ENCODE data around the gene IPO4. TPM values are rescaled to one million over a fixed set of nuclear protein-coding genes. Genes with fewer than 3 reads are reported as not detected.

Gene IPO4
- total RNA-seq, 4 donors from 2014 or later: 32.9 to 55.1 (median 40.4) TPM

DNA sequence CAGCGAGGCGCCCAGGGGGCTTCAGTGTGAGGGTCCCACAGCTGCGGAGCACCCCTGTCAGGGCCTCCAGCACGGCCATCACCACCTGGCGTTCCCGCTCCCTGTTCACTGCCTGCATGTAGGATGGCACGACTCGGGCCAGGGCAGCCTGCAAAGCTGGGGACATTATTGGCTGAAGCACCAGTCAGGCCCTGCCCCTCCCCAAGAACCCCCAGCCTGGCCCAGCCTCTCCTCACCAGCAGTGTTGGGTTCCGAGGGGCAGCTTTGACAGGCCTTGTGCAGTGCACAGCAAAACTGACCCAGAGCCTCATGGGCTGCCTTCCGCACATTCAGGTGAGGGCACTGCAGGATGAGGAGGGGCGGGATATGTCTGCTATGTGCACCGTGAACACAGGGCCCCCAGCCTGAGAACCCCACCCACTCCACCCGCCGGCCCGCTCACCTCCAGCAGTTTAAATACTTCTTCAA is 5.6 kb downstream of the IPO4 start:
- Histone ChIP-seq H3K9me3 (no peaks in the 10 kb centered on the region), H3K27ac (no peak overlapping the region), H3K4me1 (peaks cover 0 to 23% (median 19%) of the 10 kb centered on the region in 3 donors), H3K36me3 (peaks cover 48 to 94% (median 49%) of the 10 kb centered on the region in 3 donors), H3K4me3 (no peak overlapping the region), H3K27me3 (no peaks in the 10 kb centered on the region)
- WGBS, 2 donors: 81% methylated on average over 5 of the region's 15 CpGs; no CpG with 5 or more reads in 1 of the 2 donors
- intact Hi-C loops (cut with DNase I): no loop called here
- no peak for DNase-seq
- TF ChIP-seq, protein P1, sequence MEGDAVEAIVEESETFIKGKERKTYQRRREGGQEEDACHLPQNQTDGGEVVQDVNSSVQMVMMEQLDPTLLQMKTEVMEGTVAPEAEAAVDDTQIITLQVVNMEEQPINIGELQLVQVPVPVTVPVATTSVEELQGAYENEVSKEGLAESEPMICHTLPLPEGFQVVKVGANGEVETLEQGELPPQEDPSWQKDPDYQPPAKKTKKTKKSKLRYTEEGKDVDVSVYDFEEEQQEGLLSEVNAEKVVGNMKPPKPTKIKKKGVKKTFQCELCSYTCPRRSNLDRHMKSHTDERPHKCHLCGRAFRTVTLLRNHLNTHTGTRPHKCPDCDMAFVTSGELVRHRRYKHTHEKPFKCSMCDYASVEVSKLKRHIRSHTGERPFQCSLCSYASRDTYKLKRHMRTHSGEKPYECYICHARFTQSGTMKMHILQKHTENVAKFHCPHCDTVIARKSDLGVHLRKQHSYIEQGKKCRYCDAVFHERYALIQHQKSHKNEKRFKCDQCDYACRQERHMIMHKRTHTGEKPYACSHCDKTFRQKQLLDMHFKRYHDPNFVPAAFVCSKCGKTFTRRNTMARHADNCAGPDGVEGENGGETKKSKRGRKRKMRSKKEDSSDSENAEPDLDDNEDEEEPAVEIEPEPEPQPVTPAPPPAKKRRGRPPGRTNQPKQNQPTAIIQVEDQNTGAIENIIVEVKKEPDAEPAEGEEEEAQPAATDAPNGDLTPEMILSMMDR (IDR thresholded peaks at IDR 0.05): no peak
- no peak for TF ChIP-seq POLR2A (IDR thresholded peaks at IDR 0.05)

DNA sequence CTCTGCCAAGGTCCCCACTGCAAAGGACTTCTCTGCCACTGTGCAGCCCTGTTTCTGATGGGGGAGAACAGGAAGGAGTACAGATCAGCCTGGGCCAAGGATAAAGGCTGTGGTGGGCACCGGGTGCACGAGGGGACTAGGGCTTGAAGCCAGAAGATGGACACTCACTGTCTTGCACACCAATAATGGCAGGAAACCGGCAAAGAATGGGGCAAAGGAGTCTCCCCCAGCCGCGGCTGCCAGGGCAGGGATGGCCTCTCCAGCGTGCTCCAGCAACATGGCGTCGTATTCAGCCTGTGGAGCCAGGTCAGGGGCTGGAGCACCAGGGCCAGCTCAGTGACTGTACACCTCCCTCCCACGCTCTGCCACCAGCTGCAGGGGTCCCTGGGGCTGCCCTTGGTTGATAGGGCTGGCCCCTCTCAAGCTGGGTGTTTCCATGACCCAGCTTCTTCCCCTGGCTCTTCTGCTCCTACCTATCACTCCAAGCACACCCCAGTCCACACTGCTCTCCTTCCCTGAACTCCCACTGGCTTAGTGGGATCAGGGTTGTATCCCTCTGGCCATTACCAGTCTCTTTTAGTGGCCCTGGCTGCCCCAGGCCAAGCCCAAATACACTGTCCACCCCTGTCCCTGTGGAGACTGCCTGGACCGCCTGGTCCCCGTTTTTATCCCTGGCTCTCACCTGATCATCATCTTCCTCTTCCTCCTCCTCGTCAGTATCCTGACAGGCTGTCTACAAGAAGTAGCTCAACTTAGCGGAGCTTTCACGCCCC is 6.3 kb downstream of the IPO4 start:
- H3K36me3 ChIP-seq: peaks cover 48 to 100% (median 51%) of the 10 kb centered on the region in 3 donors
- intact Hi-C loops (cut with DNase I): no loop called here
- DNase-seq: no peak
- TF ChIP-seq POLR2A (IDR thresholded peaks at IDR 0.05): no peak
- TF ChIP-seq, protein P1 (IDR thresholded peaks at IDR 0.05): no peak
- no peaks in the 10 kb centered on the region for H3K27me3 ChIP-seq
- no peak overlapping the region for H3K4me3 ChIP-seq
- peaks cover 0 to 16% (median 12%) of the 10 kb centered on the region in 3 donors for H3K4me1 ChIP-seq
- H3K9me3 ChIP-seq: no peaks in the 10 kb centered on the region
- no peak overlapping the region for H3K27ac ChIP-seq
- 81 to 83% methylated on average over 9 to 11 of the region's 14 CpGs for WGBS, 2 donors

DNA sequence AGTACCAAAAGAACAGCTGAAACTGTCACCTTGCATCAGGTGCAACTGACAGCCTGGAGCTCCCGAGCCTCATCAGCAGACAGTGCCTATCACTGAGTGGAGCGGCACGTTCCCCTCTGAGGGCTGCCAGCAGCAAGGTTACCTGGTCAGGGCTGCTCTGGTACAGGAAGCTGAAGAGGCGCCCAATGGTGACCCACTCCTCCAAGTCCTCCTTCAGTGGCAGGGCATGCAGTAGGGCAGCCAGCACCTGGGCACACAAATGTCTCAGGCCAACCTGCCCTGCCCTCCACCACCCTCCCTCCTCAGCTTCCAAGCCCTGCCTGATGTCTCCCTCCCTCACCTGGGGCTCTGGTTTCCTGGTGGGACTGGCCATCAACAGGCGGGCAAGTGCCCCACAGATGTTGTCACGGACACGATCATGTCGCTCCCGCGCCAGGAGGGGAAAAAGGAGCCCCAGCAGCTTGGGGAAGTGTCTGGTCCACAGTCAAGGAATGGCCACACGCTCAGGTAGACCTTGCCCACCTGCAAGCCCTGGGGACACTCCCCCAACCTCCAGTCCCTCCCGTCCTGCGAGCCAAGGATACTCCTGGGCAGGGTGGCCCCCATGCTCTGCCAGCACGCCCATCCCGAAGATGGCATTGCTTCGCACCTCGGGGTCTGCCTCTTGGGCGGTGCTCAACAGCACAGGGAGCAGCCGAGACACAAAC is 7.1 kb downstream of the IPO4 start:
- peaks cover 48 to 100% (median 56%) of the 10 kb centered on the region in 3 donors for H3K36me3 ChIP-seq
- 60 to 78% methylated on average over 1 to 7 of the region's 19 CpGs for WGBS, 2 donors

DNA sequence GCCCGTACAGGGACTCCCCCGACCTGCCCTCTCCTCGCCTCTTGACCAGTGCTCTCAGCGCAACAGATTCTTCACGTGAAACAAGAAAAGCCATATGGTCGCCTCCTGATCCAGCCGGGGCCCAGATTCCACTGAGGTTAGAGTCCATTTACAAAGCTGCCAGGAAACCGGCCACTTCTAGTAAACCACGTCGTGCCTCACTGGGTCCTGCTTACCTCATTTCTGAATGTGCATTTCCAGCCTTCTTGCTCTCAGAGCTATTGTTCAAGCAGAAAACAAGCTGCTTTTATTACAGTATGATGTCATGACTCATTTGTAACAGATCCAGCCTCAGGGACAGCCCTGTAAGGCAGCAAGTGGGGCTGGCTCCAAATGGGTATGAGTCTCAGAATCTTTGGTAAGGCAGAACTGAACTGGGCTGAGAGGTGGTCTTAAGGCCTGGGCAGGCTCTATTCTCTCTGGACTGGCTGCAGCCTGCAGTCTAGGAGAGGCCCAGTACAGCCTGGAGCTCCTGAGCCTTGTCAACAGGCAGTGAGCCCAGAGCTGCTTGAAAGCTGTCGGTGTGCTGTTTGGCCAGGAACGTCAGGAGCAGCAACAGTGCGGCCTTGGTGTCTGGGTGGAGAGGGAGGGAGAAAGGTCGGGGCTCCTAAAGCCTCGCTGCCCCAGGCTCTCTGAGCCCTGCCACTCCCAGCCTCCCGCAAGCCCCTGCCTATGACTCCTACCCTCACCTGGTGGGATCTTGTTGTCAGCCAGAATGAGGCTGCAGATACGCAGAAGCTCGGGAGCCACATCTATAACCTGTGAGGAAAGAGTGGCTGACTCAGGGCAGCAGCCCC is 8.4 kb downstream of the IPO4 start:
- no peak overlapping the region for H3K4me3 ChIP-seq
- no peak for TF ChIP-seq POLR2A (IDR thresholded peaks at IDR 0.05)
- TF ChIP-seq, protein P1 (IDR thresholded peaks at IDR 0.05): no peak
- H3K4me1 ChIP-seq: peaks cover 0 to 12% (median 9%) of the 10 kb centered on the region in 3 donors
- H3K27ac ChIP-seq: peak overlapping the region; percentile 21 to 83 (median 69)
- intact Hi-C loops (cut with DNase I): no loop called here
- DNase-seq: no peak
- H3K27me3 ChIP-seq: no peaks in the 10 kb centered on the region
- H3K9me3 ChIP-seq: no peaks in the 10 kb centered on the region
- peaks cover 38 to 94% (median 56%) of the 10 kb centered on the region in 3 donors for H3K36me3 ChIP-seq
- WGBS, 2 donors: 67 to 72% methylated on average over 12 to 17 of the region's 18 CpGs

More for the DNA sequence above, 7.1 kb downstream of the IPO4 start:
- Histone ChIP-seq H3K4me3 (no peak overlapping the region), H3K27ac (no peak overlapping the region), H3K27me3 (no peaks in the 10 kb centered on the region), H3K4me1 (peaks cover 0 to 12% (median 9%) of the 10 kb centered on the region in 3 donors), H3K9me3 (no peaks in the 10 kb centered on the region)
- intact Hi-C loops (cut with DNase I): no loop called here
- DNase-seq: no peak
- no peak for TF ChIP-seq POLR2A (IDR thresholded peaks at IDR 0.05)
- TF ChIP-seq, protein P1 (IDR thresholded peaks at IDR 0.05): no peak
